ENCODE measurements around the gene RABL3. TPM values are rescaled to one million over a fixed set of nuclear protein-coding genes. Genes with fewer than 3 reads are reported as not detected.

Gene RABL3
- total and polyA plus RNA-seq, 2 of the 13 experiments (the other 11 are each of a cell fraction or from before 2014, with no cell fraction given), result 4.8 to 31.9 TPM

GRCh38 chr3:120682095-120682681 lies 60.1 kb downstream of the RABL3 start, which contains the start of gene HGD (continued):
- TF ChIP-seq KDM3A (CRISPR knock-in tag; IDR thresholded peaks at IDR 0.05; ENCODE audit: low read depth) (0 out of 2 replicates have a peak, but pooled peaks have one; percentile 73), JUND (CRISPR knock-in tag; IDR thresholded peaks at IDR 0.05) (peak; percentile 58; the same call in 1 of the 2 replicates), HDAC1 (CRISPR knock-in tag; IDR thresholded peaks at IDR 0.05) (peak; percentile 86), PRMT3 (CRISPR knock-in tag; IDR thresholded peaks at IDR 0.05; ENCODE audit: borderline replicate concordance, low read depth) (no peak; the same call in 1 of the 2 replicates), KDM4B (CRISPR knock-in tag; IDR thresholded peaks at IDR 0.05) (peak; percentile 92; the same call in 1 of the 2 replicates), ZNF691 (CRISPR knock-in tag; IDR thresholded peaks at IDR 0.05; ENCODE audit: borderline replicate concordance, low read depth) (no peak), LCORL (IDR thresholded peaks at IDR 0.05) (peak; percentile 80), LCORL (CRISPR knock-in tag; IDR thresholded peaks at IDR 0.05) (0 out of 2 replicates have a peak, but pooled peaks have one; percentile 38), HOXA3 (CRISPR knock-in tag; IDR thresholded peaks at IDR 0.05) (peak; percentile 62), ZHX2 (IDR thresholded peaks at IDR 0.05; ENCODE audit: low read depth) (no peak), ZHX2 (CRISPR knock-in tag; IDR thresholded peaks at IDR 0.05; ENCODE audit: borderline replicate concordance) (no peak), FOXJ3 (CRISPR knock-in tag; IDR thresholded peaks at IDR 0.05; ENCODE audit: borderline replicate concordance) (peak; percentile 78; the same call in 1 of the 2 replicates), ZNF317 (CRISPR knock-in tag; IDR thresholded peaks at IDR 0.05) (peak; percentile 67), SMC3 (IDR thresholded peaks at IDR 0.05; ENCODE audit: low read length) (peak; percentile 50), ZMYM3 (CRISPR knock-in tag; IDR thresholded peaks at IDR 0.05) (no peak), KMT2A (CRISPR knock-in tag; IDR thresholded peaks at IDR 0.05) (peak; percentile 78), ZBTB8A (CRISPR knock-in tag; IDR thresholded peaks at IDR 0.05; ENCODE audit: borderline replicate concordance, low read depth) (no peak), ZNF770 (CRISPR knock-in tag; IDR thresholded peaks at IDR 0.05) (0 out of 2 replicates have a peak, but pooled peaks have one; percentile 30)

Data from HepG2 (cell line).